K562 (cell line): ENCODE measurements around the gene CSRNP3. TPM values are rescaled to one million over a fixed set of nuclear protein-coding genes. Genes with fewer than 3 reads are reported as not detected.

ENCODE experiments used
- ATAC-seq: fragments of 200-7000 bp; cut with Tn5 transposase; 3 replicates; pipeline ENCODE4 v1.9.1; 2020; ENCODE audit warnings: moderate library complexity
- BruUV-seq: library from RNA; stranded (reverse); fragments of 400-500 nt; replicated peaks from 2 replicates; lab custom pipeline; 2021; lab: Mats Ljungman, UMichigan
- CTCF ChIA-PET: fragments of 300-600 bp; formaldehyde crosslinking; extraction: SDS; loops from one replicate; lab custom pipeline; 2021; ENCODE audit warnings: low intra/inter-chr PET ratio; lab: Yijun Ruan, JAX
- POLR2A ChIA-PET: fragments of 300-600, 350-650 bp; sonication (Branson Sonifier 250); formaldehyde crosslinking; extraction: SDS; loops from one replicate; lab custom pipeline; 2021; ENCODE audit warnings: antibody characterized with exemption, inconsistent platforms; lab: Yijun Ruan, JAX
- DNase-seq, 4 experiments: peaks; one replicate each; pipeline versions ENCODE4 v3.0.0 to v3.0.0-alpha.2; 2011 to 2018; ENCODE audit warnings: low spot score in 3 of 4, mixed read lengths in 3 of 4; ENCODE audit errors: extremely low read depth in 1 of 4
- FAIRE-seq: peaks from 2 replicates; lab custom pipeline; 2011; peaks lifted over from hg19 to GRCh38; lab: Jason Lieb, UNC
- H2AFZ ChIP-seq: 2 replicates; pipeline ENCODE4 v1.6.0; 2011; ENCODE audit warnings: low read depth, low read length, control low read depth, inconsistent platforms
- H3K27ac ChIP-seq: fragments of 200-600 bp; 3 replicates; pipeline ENCODE4 v1.8.0; 2011; ENCODE audit warnings: low read depth, mild to moderate bottlenecking, control low read depth, inconsistent platforms, low read length, moderate library complexity, mixed read lengths; ENCODE audit errors: extremely low read depth
- H3K27me3 ChIP-seq, 2 experiments: fragments of 300-600 bp in 1 of 2; 2 replicates in 1 of 2; 3 replicates in 1 of 2; pipeline versions ENCODE4 v1.6.0 to v1.8.0; 2011; ENCODE audit warnings: inconsistent platforms in 2 of 2, low read length in 2 of 2, mild to moderate bottlenecking in 1 of 2, mixed read lengths in 1 of 2, moderate library complexity in 1 of 2; ENCODE audit not compliant: control insufficient read depth in 2 of 2, insufficient read depth in 2 of 2
- H3K36me3 ChIP-seq: fragments of 300-600 bp; 3 replicates; pipeline ENCODE4 v1.8.0; 2011; ENCODE audit warnings: mild to moderate bottlenecking, low read length, inconsistent platforms; ENCODE audit not compliant: control insufficient read depth, insufficient read depth
- H3K4me1 ChIP-seq, 2 experiments: fragments of 200-600 bp in 1 of 2; replicated peaks in 1 of 2; 2 replicates in 1 of 2; 3 replicates in 1 of 2; pipeline versions ENCODE4 v1.5.1 to v1.8.0; 2011; ENCODE audit warnings: inconsistent platforms in 2 of 2, low read length in 2 of 2, mild to moderate bottlenecking in 1 of 2, mixed read lengths in 1 of 2, moderate library complexity in 1 of 2; ENCODE audit not compliant: control insufficient read depth in 2 of 2, insufficient read depth in 2 of 2
- H3K4me2 ChIP-seq: 2 replicates; pipeline ENCODE4 v1.6.1; 2011; ENCODE audit warnings: low read length, control low read depth, inconsistent platforms, mixed read lengths; ENCODE audit not compliant: insufficient read depth
- H3K4me3 ChIP-seq: fragments of 200-600 bp; sonication (generic), shearing (Covaris generic); 2 replicates; pipeline ENCODE4 v1.5.1; 2016; ENCODE audit warnings: control low read depth, inconsistent platforms
- H3K79me2 ChIP-seq: fragments of 200-600 bp; 3 replicates; pipeline ENCODE4 v1.8.0; 2011; ENCODE audit warnings: low read length, inconsistent platforms; ENCODE audit not compliant: control insufficient read depth, insufficient read depth
- H3K9ac ChIP-seq, 2 experiments: 2 replicates each; pipeline versions ENCODE4 v1.6.0 to v1.6.1; 2011; ENCODE audit warnings: low read depth in 2 of 2, low read length in 2 of 2, control low read depth in 1 of 2, inconsistent platforms in 1 of 2, mild to moderate bottlenecking in 1 of 2, mixed read lengths in 1 of 2; ENCODE audit not compliant: insufficient read depth in 1 of 2
- H3K9me1 ChIP-seq: one replicate; pipeline ENCODE4 v1.6.0; 2011; ENCODE audit warnings: inconsistent platforms, mild to moderate bottlenecking, low read length, moderate library complexity; ENCODE audit not compliant: control insufficient read depth, insufficient read depth
- H3K9me3 ChIP-seq: replicated peaks from 2 replicates; pipeline ENCODE4 v1.5.1; 2011; ENCODE audit warnings: low read depth, low read length, inconsistent platforms; ENCODE audit not compliant: control insufficient read depth, insufficient read depth
- H4K20me1 ChIP-seq: replicated peaks from 2 replicates; pipeline ENCODE4 v1.6.1; 2011; ENCODE audit warnings: low read length, inconsistent platforms, mixed read lengths; ENCODE audit not compliant: control insufficient read depth, insufficient read depth
- FOXA1 ChIP-seq: fragments of 450-650 bp; IDR thresholded peaks from 2 replicates; pipeline ENCODE4 v1.6.1; 2016; ENCODE audit warnings: mild to moderate bottlenecking, borderline replicate concordance
- JUNB ChIP-seq: fragments of 450-650 bp; formaldehyde crosslinking; conservative IDR thresholded peaks from 2 replicates; pipeline ENCODE4 v1.4.0; 2020; ENCODE audit warnings: mild to moderate bottlenecking
- KAT2B ChIP-seq: IDR thresholded peaks from one replicate; pipeline ENCODE4 v1.6.1; 2012; ENCODE audit warnings: low read depth, mild to moderate bottlenecking, control low read depth, inconsistent platforms, low read length, moderate library complexity
- NCOR1 ChIP-seq: fragments of 450-650 bp; IDR thresholded peaks from 2 replicates; pipeline ENCODE4 v1.6.1; 2016; ENCODE audit warnings: mild to moderate bottlenecking, moderate library complexity
- NR3C1 ChIP-seq: sonication (generic); formaldehyde crosslinking; IDR thresholded peaks from 2 replicates; pipeline ENCODE4 v1.8.1; 2022; ENCODE audit warnings: missing genetic modification reagents
- PML ChIP-seq: IDR thresholded peaks from 2 replicates; pipeline ENCODE4 v1.6.1; 2012; ENCODE audit warnings: low read length, inconsistent platforms
- RAD21 ChIP-seq, 2 experiments: fragments of 250-450 bp in 1 of 2; fragments of 450-650 bp in 1 of 2; sonication (Bioruptor Pico) in 1 of 2; formaldehyde crosslinking in 1 of 2; IDR thresholded peaks in 1 of 2; conservative IDR thresholded peaks in 1 of 2; 2 replicates each; pipeline versions ENCODE4 v1.4.0 to v1.8.0; 2020 to 2022; ENCODE audit warnings: mild to moderate bottlenecking in 2 of 2, moderate library complexity in 1 of 2
- SAFB2 ChIP-seq: fragments of 200-400 bp; formaldehyde crosslinking; IDR thresholded peaks from 2 replicates; pipeline ENCODE4 v1.6.1; 2018; ENCODE audit warnings: borderline replicate concordance, low read length, low read depth, moderate library complexity; ENCODE audit not compliant: severe bottlenecking
- SIRT6 ChIP-seq: IDR thresholded peaks from one replicate; pipeline ENCODE4 v1.6.1; 2012; ENCODE audit warnings: low read depth, mild to moderate bottlenecking, control low read depth, inconsistent platforms, low read length, moderate library complexity
- ZKSCAN1 ChIP-seq: fragments of 150-350 bp; IDR thresholded peaks from 2 replicates; pipeline ENCODE4 v1.6.1; 2016; ENCODE audit warnings: low read depth, low read length
- WGBS: fragments of 100-300 bp; shearing (Covaris generic); methylation state at CpG from one replicate; pipeline ENCODE4 v1.1.6; 2016; ENCODE audit warnings: low coverage, mixed read lengths; ENCODE audit not compliant: insufficient coverage; ENCODE audit errors: missing lambda C conversion rate; 5-methylcytosine and 5-hydroxymethylcytosine counted together
- in situ Hi-C: fragments of 300-500 bp; cut with MboI; formaldehyde crosslinking; loops from 4 replicates; pipeline ENCODE4 v1.15.0; 2018; ENCODE audit warnings: inconsistent platforms, mixed read lengths
- intact Hi-C: fragments of 100-400 bp; cut with micrococcal nuclease; formaldehyde crosslinking; loops from 2 replicates; pipeline ENCODE4 v1.14.2; 2022
- polyA plus RNA-seq, 8 experiments: library from polyadenylated mRNA; depleted of rRNA in 4 of 8; stranded (reverse) in 5 of 8; unstranded in 3 of 8; fragments of >200 nt; fragmentation: Nextera tagmentation in 2 of 8; fragmentation: Illumina TruSeq in 1 of 8; extraction: Ambion mirVana in 2 of 8; extraction: Trizol in 1 of 8; gene quantifications; 2 replicates each; pipeline versions ENCODE4 v1.2.1 to v1.2.3, GENCODE V29; 2011 to 2014; ENCODE audit warnings: inconsistent platforms in 1 of 8, missing spikeins in 1 of 8
- total RNA-seq, 7 experiments: library from RNA; depleted of rRNA in 6 of 7; stranded (reverse); fragments of >200 nt in 6 of 7; fragmentation: Illumina TruSeq in 2 of 7; extraction: Trizol in 2 of 7; gene quantifications; 2 replicates each; pipeline versions ENCODE4 v1.2.1 to v1.2.3, GENCODE V29; 2011 to 2021; ENCODE audit warnings: low replicate concordance in 1 of 7
- TF ChIP-seq, protein P1 (sequence below): sonication (generic); formaldehyde crosslinking; IDR thresholded peaks from 2 replicates; pipeline ENCODE4 v1.8.1; 2023; ENCODE audit warnings: mild to moderate bottlenecking, missing genetic modification reagents

CSRNP3 gene
- total and polyA plus RNA-seq, 9 of the 15 experiments (the other 6 are each of a cell fraction or from before 2014, with no cell fraction given): not detected

DNA sequence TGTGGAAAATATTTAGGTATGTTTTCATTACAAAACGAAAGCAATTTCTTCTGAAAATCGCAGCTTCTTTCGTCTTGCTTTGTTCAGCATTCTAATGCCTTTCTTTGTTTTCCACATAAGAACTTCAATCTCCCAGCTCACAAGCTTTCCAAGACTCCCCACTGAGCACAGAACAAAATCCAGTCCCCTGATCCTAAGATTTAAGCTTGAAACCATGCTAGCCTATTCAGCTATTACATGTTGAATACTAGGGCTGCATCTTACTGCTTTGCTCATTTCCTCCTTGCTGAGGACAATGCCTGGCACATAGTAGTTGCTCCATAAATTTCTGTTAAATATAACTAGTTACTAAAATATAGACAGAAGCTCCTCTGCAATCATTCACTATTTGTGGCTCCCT is 163.9 kb downstream of the CSRNP3 start (continued):
- TF ChIP-seq KAT2B (no peak), NCOR1 (no peak)
- TF ChIP-seq, protein P1, sequence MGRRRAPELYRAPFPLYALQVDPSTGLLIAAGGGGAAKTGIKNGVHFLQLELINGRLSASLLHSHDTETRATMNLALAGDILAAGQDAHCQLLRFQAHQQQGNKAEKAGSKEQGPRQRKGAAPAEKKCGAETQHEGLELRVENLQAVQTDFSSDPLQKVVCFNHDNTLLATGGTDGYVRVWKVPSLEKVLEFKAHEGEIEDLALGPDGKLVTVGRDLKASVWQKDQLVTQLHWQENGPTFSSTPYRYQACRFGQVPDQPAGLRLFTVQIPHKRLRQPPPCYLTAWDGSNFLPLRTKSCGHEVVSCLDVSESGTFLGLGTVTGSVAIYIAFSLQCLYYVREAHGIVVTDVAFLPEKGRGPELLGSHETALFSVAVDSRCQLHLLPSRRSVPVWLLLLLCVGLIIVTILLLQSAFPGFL (CRISPR knock-in tag): no peak

DNA sequence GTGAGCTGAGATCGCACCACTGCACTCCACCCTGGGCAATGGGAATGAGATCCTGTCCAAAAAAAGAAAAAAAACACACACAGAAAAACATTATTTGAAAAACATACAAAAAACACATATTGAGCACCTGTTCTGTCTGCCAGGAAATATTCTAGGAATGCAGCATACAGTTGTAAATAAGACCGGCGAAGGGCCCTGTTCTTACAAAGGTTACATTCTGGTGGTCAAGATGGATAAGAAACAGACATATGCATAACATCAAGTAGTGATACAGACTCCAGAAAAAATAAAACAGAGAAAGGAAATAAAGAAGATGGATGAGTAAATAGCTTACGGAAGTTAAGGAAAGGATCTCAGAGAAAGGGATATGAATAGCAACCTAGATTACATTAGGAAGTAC is 164.8 kb downstream of the CSRNP3 start:
- Histone ChIP-seq H3K27me3 (no peaks in the 10 kb centered on the region), H3K9me3 (no peaks in the 10 kb centered on the region), H3K4me1 (no peaks in the 10 kb centered on the region), H3K27ac (no peak overlapping the region), H2AFZ (no peak overlapping the region), H3K4me2 (no peak overlapping the region), H3K4me3 (no peak overlapping the region), H3K79me2 (no peaks in the 10 kb centered on the region), H3K9ac (no peak overlapping the region), H4K20me1 (no peaks in the 10 kb centered on the region), H3K36me3 (no peaks in the 10 kb centered on the region), H3K9me1 (no peaks in the 10 kb centered on the region)
- TF ChIP-seq SAFB2: no peak
- no peak for TF ChIP-seq FOXA1
- TF ChIP-seq NR3C1 (CRISPR knock-in tag): no peak
- no peak for TF ChIP-seq PML
- no peak for TF ChIP-seq RAD21 (CRISPR knock-in tag; conservative IDR thresholded peaks at IDR 0.05 in 1 of 2, IDR thresholded peaks at IDR 0.05 in 1 of 2)
- no peak for TF ChIP-seq ZKSCAN1
- no peak for TF ChIP-seq JUNB (CRISPR knock-in tag)
- TF ChIP-seq SIRT6: no peak
- no peak for ATAC-seq
- DNase-seq: no peak
- WGBS: 6% methylated on average over 4 of the region's 4 CpGs
- ChIA-PET POLR2A (no interaction called here), CTCF (no interaction called here)
- in situ Hi-C loops (no loop called here), intact Hi-C loops (no loop called here)
- no TSS peak for BruUV-seq
- FAIRE-seq: no peak
